NCI-H2196 (cell line): ENCODE measurements around the gene UNC5C.
"Not testable (repeated sequence)": the region's sequence is repeated elsewhere in the genome, so short reads cannot be mapped to it uniquely, and the experiment has no call there.

Experiments used
- DNase-seq: peaks from one replicate; lab custom pipeline; 2025; ENCODE audit not compliant: unreplicated experiment; lab: John Stamatoyannopoulos, UW

UNC5C gene

DNA sequence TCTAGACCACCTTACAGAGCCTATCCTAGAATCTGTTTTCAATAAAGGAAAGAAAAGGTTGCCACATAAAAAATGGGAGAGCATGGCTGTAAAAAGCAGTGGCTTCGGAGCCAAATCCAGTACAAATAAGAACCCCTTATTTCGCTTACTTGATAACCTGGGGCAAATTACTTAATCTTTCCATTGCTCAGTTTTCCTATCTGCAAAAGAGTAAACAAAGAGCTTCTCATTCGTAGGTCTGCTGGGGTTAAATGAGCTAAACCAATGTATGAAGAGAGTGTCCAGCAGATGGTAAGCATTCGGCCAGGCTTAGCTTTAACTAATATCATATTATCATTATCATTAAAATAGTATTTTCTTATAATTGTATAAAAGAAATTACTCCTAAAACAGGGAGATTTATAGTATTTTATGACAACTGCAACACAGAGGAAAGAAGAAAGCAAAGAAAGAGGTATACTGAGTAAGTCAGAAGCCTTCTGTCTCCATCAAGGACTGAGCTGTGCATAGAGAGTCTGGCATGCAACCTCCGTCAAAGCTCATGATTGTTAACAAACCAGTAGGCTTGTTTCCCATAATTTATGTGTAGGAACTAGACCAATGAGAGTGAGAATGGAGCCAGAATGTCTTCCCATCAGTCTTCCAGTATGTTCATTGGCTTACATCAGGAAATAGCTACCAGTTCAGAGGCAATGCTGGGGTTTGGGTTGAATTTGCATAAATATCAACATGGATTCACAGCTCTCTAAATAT is 364.9 kb downstream of the UNC5C start:
- DNase-seq: no peak

DNA sequence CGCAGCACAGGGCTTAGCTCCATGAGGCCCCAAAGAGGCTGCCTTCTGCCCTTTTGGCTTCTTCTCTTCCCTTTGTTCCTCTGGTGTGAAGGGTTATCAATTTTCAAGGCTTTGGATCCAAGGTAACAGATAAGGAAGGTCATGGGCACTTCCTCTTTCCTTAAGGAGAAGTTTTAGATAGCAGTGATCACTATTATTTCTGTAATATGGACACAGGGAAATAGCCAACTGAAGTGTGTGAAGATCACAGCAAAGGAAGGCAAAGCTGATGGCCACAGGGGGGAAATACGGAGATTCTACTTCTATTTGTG is 366.8 kb downstream of the UNC5C start:
- DNase-seq: no peak

DNA sequence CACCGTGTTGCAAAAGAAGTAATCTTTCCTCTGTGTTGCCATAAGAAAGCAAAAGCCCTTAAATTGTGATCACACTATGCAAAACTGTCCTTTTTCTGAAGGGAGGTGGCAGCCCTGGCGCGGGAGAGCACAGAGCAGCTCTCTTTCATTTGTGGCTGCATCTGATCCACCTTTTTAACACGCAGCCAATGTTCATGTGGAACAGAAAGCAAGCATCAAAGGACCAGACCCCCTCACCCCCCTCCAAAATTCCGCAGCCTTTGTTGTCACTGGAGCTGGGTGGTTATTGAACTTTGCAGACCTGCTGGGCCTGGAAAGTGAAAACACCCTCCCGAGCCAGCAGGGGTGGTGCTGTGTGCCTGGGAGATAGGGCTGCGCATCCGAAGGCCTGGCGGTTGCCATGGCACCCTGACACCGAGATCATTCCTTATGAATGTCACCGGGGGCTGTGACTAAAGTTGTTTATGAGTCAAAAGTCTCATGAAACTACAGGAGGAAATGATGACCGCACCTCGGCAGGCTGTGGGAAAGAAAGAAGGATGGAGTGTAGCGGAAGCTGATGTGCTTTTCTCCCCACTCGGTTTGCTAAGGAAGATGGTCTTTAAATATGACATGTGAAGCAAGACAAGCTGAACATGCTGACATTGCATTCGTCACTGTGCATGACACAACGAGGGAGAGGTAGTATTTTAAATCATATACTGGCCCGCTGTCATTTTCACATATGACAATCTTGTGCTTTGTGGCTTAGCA is 367.4 kb downstream of the UNC5C start:
- DNase-seq: no peak

DNA sequence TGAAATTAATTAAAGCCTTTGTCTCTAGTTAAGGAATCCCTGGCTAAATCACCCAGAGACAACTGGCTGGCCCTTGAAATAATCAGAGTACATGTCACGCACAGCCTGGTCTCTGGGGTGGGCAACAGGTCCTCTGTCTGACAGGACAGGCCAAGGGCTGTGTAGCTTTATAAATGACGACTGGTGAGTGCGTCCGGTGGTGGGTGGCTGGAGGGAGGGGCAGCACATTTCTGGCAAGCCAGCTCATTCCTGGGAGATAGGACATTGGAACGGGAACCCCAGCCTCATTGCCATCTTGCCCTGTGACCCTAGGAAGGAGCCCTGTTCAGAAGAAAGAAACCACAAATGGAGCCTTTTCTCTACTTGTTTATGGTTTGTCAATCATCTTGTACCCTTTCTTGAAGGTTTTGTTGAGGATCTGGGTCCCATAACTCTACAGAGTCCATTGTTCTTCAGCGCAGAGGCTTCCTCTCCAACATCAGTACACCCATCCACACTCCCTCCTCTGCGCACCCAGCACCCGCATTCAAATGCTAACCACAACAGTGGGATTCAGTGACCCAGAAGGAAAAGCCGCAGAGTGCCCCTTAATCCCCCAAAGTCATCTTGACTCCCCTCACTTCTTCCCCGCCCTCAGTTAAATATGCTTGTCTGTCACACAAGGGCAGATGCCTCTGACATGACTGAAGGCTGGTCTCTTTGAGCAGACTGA is 368.1 kb downstream of the UNC5C start:
- no peak for DNase-seq

DNA sequence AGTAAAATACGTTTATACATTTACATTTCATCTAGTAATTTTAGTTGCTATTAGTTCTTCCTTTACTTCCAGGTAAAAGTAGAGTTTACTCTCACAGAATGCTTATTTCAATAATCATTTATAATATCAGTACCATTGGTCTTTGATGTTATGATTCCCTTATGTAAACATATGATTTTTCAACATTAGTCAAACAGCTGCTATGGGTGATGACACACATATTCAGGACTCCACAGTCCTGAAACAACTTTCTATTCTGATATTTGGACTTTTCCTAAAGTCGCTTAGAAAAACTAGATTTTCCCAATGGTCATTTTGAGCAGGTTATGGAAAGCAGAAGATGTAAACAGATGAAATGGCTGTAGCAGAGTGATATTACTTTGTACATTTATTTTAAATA is 369.8 kb downstream of the UNC5C start:
- no peak for DNase-seq

DNA sequence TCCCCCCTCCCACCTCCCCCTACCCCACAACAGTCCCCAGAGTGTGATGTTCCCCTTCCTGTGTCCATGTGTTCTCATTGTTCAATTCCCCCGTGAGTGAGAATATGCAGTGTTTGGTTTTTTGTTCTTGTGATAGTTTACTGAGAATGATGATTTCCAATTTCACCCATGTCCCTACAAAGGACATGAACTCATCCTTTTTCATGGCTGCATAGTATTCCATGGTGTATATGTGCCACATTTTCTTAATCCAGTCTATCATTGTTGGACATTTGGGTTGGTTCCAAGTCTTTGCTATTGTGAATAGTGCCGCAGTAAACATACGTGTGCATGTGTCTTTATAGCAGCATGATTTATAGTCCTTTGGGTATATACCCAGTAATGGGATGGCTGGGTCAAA is 377.4 kb downstream of the UNC5C start:
- not testable (repeated sequence) for DNase-seq

DNA sequence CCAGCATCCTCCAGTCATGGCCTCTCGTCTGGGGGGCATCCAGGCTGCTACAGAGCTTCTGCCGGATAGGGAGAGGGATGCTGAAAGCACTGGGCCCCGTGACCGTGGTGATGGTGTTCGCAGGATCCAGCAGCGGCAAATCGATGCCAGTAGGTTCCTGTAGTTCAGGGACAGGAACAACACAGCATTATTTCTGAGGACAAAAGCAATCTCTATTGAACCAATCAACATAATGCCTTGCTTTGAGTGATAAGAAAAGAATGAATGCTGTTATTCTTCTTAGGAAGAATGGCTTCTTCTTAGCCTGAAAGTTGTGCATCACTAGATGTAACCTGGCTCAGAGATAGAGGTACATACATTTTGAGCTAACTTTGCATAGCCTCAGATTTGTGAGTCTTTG is 378.6 kb downstream of the UNC5C start:
- no peak for DNase-seq

DNA sequence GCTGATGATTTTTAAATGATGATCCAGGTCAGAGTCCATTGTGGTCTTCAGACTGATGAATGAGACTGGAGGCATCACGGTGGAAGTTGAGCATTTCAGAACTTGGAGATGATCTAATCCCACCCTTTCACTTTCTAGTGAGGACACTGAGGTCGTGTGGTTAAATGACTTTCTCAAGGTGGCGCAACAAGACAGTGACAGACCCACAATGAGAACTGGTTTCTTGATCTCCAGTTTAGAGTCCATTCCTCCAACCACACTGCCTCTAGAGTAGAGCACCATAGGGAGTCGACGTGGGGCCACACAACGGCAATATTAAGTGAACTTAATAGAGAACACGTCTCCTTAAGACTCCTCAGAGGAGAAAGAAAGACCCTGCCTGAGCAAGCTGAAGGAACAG is 381.0 kb downstream of the UNC5C start:
- DNase-seq: no peak

DNA sequence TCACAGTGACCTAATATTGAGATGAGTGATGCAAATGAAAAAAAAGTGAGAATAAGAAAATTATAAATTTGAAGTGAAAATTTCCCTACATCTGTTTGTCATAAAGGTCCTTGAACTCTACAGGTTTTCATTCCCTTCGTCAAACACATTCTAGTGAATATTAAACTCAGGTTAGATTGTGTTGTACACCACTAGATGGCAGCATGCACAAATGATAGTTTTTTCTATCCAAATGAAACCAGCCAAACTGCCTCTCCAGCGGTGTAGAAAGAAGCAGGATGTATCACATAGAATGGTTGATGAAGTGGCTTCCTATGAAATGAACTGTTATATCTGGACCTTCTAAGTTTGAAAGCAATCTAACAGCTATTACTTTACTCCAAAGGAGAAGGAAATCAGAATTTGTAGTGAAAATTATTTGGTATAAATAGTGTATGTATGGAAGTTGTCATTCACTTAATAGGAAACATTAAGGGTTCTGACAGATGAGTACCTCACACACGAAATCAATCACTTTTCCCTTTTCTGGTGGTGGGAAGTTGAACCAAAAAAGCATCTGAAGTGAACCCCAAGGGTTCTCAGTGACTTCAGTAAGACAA is 382.7 kb downstream of the UNC5C start:
- DNase-seq: peak; percentile 44

DNA sequence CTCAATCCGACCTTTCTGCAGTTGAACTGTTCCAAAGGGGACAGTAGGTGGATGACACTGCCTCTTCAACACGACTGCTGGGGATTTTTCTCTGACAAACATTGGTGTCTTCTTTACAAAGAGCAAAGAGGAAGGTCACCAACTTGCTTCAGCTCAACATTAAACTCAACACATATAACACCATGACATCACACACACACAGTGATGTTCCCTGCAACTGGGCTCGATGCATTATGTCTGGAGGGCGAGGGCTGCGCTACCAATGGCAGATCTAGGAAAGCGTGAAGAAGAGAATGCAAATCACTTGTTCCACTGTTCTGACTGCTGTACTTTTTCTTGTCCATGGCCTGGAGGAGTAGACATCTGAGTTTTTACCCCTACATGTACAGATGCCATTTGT is 385.9 kb downstream of the UNC5C start:
- DNase-seq: no peak

DNA sequence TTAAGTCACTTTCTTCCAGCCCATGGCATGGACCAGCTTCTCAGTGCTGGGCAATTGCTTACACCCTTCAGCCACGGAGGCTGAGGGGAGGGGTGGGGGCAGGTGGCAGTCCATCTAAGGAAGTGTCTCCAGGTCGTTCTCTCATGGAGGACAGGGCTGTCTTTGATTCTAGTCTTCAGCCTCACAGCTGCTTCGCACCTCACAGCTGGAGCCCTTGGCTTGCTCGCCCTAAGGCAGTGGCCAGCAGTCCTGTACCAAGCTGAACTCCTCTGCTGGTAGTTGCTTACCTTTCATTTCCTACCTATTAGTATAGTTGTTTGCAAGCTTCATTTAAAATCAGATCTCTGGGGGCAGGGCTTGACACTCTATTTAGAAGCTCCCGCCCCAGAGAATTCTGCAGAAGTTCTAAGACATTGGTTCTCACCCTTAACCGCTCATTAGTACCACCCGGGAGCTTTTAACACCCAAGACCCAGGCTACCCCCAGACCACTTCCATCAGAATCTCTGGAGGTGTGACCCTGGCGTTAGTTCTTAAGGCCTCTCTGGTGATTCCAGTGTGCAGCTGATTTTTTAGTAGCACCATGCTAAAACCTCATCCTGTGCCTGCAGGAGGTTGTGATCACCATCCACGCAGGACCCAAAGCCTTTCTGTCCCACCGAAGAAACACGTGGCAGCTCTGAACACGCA is 386.8 kb downstream of the UNC5C start:
- no peak for DNase-seq

DNA sequence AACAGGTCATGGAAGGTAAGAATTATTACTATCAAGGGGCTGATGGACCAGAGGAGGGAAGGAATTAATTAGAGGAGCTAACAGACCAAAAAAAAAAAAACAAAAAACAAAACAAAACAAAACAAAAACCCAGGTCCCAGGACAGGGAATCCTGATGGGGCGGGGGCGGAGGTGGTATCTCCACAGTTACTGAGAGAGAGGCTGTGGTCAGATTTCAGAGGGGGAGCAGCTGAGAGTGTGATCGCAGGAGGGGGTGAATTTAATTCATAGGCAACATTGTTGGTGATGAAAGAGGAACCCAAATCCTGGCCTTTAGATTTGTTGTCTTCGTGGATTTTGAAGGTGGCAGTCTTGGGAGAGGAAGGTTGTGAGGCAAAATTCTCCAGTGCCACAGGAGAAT is 389.4 kb downstream of the UNC5C start:
- no peak for DNase-seq

DNA sequence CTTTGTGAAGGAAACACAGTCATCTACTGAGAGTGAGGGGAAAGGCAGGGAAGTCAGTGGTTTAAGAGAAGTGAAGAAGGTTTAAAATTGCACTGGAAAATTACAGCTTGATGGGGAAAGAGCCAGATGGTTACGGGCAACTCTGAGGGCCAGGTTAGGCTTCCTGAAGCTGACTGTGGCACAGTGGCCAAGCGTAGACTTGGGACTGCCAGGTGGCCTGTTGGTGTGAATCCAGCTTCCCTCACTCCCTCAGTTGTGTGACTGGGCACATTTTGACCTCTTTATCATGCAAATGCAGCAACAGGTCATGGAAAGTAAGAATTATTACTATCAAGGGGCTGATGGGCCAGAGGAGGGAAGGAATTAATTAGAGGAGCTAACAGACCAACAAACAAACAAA is 390.1 kb downstream of the UNC5C start:
- DNase-seq: no peak

DNA sequence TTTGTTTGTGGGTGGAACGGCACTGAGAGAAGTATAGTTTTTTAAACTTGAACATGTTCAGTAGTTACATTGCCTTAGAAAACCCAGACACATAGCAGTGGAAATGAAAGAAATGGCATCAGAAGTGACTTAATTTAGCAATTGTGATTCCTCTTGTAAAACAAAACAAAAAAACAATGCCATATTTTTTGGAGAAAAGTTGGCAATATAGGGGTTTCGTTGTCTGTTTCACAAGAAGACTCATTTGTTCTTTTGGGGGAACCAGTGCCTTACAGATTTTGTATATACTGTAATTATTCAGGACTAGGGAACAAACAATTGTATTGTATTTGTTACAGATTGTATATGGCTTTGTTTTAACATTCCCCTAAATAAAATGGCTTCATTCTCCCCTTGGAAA is 390.7 kb downstream of the UNC5C start:
- no peak for DNase-seq

DNA sequence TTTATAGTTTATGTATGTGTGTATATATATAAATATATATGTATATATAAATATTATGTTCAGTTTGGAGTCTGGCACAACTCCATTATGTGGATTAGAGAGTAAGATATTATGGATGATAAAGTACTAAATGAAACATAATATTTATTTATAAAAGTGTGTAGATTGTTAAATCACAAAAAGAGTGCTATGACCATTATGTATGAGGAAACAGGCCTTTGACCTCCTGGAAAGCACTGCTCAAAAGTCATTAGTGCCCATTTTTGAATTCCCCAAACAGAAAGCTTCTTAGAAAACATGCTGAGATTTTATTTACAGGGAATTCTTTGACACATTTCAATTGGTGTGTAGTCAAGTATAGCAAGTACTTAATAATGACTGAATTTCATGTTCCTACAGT is 391.2 kb downstream of the UNC5C start:
- no peak for DNase-seq

DNA sequence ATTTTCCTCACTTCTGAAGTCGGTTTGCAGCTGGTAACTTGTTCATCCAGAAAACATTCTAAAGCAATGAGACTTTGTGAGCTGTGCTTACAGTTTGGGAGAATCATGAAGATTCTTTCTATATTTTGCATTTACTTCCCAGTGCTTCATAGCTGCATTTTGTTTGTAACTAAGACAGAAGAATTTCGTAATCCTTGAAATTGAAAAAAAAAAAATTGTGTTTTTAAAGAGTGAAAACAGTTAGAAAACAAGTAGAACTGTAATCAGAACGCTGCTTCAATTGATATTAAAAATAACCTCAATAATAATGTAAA is 392.4 kb downstream of the UNC5C start:
- DNase-seq: no peak

DNA sequence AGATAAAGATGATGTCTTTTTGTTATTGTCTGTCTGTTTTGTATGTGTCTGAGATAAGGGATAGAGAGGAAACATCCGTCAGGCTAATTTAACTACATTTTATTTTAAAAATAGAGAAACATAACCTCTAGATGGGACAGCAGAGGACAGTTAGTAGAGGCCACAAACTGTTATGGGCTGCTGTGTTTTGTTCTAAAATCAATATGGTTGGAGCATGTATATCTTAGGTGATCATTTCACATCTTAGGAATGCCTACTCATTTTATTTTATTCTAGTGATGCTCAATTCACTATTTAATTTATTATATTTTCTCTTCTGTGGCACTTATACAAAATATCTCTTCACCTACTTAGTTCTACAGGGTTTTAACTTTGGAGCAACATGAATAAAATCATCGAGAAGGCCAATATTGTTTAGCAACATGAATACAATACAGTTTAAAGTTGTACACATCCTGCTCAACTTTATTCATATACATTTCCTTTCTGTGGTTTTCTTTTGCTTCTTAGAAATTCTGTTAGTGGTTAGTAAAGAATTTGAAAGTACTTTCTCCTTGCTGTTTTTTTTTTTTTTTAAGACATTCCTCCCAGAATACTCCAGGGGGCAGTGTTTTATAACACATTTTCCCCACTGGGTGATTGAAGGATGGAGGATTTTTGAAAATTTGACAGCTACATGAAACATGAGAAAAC is 392.9 kb downstream of the UNC5C start:
- DNase-seq: no peak

DNA sequence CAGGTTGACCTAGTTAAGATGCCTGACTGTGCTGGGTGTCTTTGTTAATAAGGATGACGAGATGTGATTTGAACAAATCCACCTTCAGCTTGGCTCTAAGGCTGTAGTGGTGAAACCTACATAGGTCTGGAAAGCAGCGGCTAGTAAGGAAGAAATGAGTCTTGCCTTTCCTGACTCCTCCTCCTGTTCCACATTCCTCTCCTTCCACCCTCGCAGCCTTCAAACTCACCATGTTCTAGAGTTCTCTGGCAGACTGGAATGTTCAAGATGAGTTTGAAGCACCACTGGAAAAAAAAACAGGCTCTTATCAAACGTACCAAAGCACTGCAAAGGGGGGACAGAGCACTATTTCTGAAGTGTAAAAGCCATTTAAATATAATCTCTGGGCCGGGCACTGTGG is 395.6 kb downstream of the UNC5C start:
- DNase-seq: no peak

DNA sequence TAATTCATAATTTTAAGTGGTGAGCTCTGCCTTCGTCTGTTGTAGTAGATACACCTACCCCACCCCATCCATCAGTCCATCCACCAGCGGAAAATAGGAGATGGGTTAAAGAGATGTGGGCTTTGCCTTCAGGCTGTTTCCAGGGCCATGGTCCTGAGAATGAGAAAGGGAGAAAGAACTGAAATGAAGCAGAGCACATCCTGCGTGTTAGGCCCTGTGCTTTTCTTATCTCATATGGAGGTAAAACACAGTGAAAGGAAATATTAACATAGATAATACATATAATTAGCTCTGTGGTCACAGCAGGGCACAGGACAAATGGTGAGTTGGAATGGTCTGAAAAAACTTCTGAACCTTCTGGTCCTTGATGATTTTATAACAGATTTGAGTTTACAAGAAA is 397.5 kb downstream of the UNC5C start:
- no peak for DNase-seq

DNA sequence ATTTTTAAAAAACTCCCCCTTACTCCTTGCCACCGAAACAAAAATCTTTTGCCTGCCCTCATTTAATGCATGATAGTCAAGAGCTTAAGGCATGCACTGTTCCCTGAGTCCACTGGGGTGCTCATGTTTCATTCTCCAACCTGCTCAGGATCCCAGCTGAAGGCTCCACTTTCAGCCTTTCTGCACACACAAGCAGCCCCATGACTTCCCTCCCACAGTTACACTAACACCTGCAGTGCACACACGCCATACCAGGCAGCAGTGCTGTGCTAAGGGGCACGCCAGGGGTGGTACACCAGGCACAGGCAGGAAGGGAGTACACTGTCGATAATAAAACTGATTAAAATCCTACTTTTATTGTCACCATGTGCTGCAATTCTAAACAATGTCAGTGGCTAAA is 405.8 kb downstream of the UNC5C start:
- no peak for DNase-seq

DNA sequence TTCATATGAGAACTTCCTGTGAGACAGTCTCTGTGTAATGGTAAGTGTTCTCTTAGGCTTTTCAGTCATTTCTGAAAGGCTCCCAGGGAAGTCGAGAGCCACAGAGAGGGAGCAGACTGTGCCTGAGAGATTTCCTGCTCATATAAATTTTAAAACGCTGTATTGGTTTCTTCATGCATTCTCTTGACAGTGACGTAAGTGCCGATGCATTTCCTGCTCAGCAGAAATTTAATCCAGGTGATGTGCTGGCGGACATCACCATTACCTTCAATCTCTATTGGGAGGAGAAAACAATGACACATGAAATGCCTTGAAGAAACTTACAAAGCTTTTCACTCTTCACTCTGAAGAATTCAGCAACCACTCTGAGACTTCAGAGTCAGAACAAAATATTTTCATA is 407.4 kb downstream of the UNC5C start:
- no peak for DNase-seq
